Fibroblast of peridontal ligament (primary cell): ENCODE data around the gene ESYT2.

Source experiments
- DNase-seq: peaks from one replicate; pipeline ENCODE4 v3.0.0-alpha.2; 2010; ENCODE audit errors: extremely low read depth

ESYT2 gene

GRCh38 chr7:158767707-158768106 is 61.6 kb downstream of the ESYT2 start:
- DNase-seq = no peak

GRCh38 chr7:158766570-158767281 is 62.6 kb downstream of the ESYT2 start:
- no peak for DNase-seq

GRCh38 chr7:158765020-158765419 is 64.3 kb downstream of the ESYT2 start:
- no peak for DNase-seq

- no peak for DNase-seq
These were observed 65.8 kb downstream of the ESYT2 start for GRCh38 chr7:158763454-158764033.

GRCh38 chr7:158761945-158762344 is 67.4 kb downstream of the ESYT2 start:
- no peak for DNase-seq

GRCh38 chr7:158760936-158761335 is 68.4 kb downstream of the ESYT2 start:
- no peak for DNase-seq

- no peak for DNase-seq
These were observed 68.9 kb downstream of the ESYT2 start for GRCh38 chr7:158760445-158760764.

- DNase-seq = no peak
These were observed 69.4 kb downstream of the ESYT2 start for GRCh38 chr7:158759749-158760444.

- DNase-seq = no peak
These were observed 70.1 kb downstream of the ESYT2 start for GRCh38 chr7:158759245-158759614.

GRCh38 chr7:158758586-158759244 is 70.6 kb downstream of the ESYT2 start:
- no peak for DNase-seq

- no peak for DNase-seq
These were observed 71.8 kb downstream of the ESYT2 start for GRCh38 chr7:158757404-158757989.

GRCh38 chr7:158754746-158755444 is 74.4 kb downstream of the ESYT2 start:
- no peak for DNase-seq

GRCh38 chr7:158753900-158754299 is 75.4 kb downstream of the ESYT2 start:
- no peak for DNase-seq

GRCh38 chr7:158751751-158752150 is 77.6 kb downstream of the ESYT2 start:
- no peak for DNase-seq

- no peak for DNase-seq
These were observed 78.1 kb downstream of the ESYT2 start for GRCh38 chr7:158751199-158751598.

- no peak for DNase-seq
These were observed 78.6 kb downstream of the ESYT2 start for GRCh38 chr7:158750702-158751101.

- no peak for DNase-seq
These were observed 79.9 kb downstream of the ESYT2 start for GRCh38 chr7:158749396-158749795.

- no peak for DNase-seq
These were observed 81.0 kb downstream of the ESYT2 start for GRCh38 chr7:158748335-158748734.

GRCh38 chr7:158747408-158747807 is 81.9 kb downstream of the ESYT2 start:
- DNase-seq = no peak

- no peak for DNase-seq
These were observed 82.4 kb downstream of the ESYT2 start for GRCh38 chr7:158746957-158747356.

- no peak for DNase-seq
These were observed 84.1 kb downstream of the ESYT2 start for GRCh38 chr7:158745057-158745715.
